Measurements from ENCODE around the gene GNAI2.
"Not testable (repeated sequence)": the region's sequence is repeated elsewhere in the genome, so short reads cannot be mapped to it uniquely, and the experiment has no call there.

The GNAI2 gene

GRCh38 chr3:50278123-50278879, 42.3 kb downstream of the GNAI2 start:
- DNase-seq (ENCODE audit: low read depth in 2 of 2), result no peak

GRCh38 chr3:50278880-50279224, 42.8 kb downstream of the GNAI2 start, which contains the start of gene LSMEM2:
TSS of gene LSMEM2 (plus strand) at chr3:50279087. CDS start at chr3:50279114, 27 bp downstream.
- no peak for DNase-seq (ENCODE audit: low read depth in 2 of 2)

- no peak for DNase-seq (ENCODE audit: low read depth in 2 of 2)
Measured at GRCh38 chr3:50279255-50280016, 43.4 kb downstream of the GNAI2 start.

GRCh38 chr3:50284121-50284520, 48.1 kb downstream of the GNAI2 start:
- DNase-seq (ENCODE audit: low read depth in 2 of 2), result not testable (repeated sequence)

- DNase-seq (ENCODE audit: low read depth in 2 of 2), result no peak
Measured at GRCh38 chr3:50286322-50287227, 50.6 kb downstream of the GNAI2 start.

- DNase-seq (ENCODE audit: low read depth in 2 of 2), result no peak
Measured at GRCh38 chr3:50287262-50287661, 51.3 kb downstream of the GNAI2 start.

GRCh38 chr3:50288387-50289007, 52.5 kb downstream of the GNAI2 start:
- DNase-seq (ENCODE audit: low read depth in 2 of 2), result no peak

- DNase-seq (ENCODE audit: low read depth in 2 of 2), result no peak
Measured at GRCh38 chr3:50289130-50289529, 53.1 kb downstream of the GNAI2 start.

GRCh38 chr3:50290161-50290641, 54.2 kb downstream of the GNAI2 start:
- no peak for DNase-seq (ENCODE audit: low read depth in 2 of 2)

- DNase-seq (ENCODE audit: low read depth in 2 of 2), result peak; percentile 77 to 85
Measured at GRCh38 chr3:50292159-50293078, 56.4 kb downstream of the GNAI2 start, which contains the start of gene IFRD2. TSS of gene IFRD2 (minus strand) at chr3:50292429. CDS start at chr3:50292274, 155 bp downstream.

GRCh38 chr3:50293079-50293801, 57.2 kb downstream of the GNAI2 start:
- no peak for DNase-seq (ENCODE audit: low read depth in 2 of 2)

- DNase-seq (ENCODE audit: low read depth in 2 of 2), result no peak
Measured at GRCh38 chr3:50294089-50294488, 58.1 kb downstream of the GNAI2 start.

- no peak for DNase-seq (ENCODE audit: low read depth in 2 of 2)
Measured at GRCh38 chr3:50294492-50295403, 58.7 kb downstream of the GNAI2 start.

- no peak for DNase-seq (ENCODE audit: low read depth in 2 of 2)
Measured at GRCh38 chr3:50295553-50296431, 59.8 kb downstream of the GNAI2 start.

GRCh38 chr3:50296721-50297383, 60.8 kb downstream of the GNAI2 start:
- DNase-seq (ENCODE audit: low read depth in 2 of 2), result no peak

- no peak for DNase-seq (ENCODE audit: low read depth in 2 of 2)
Measured at GRCh38 chr3:50297384-50297775, 61.4 kb downstream of the GNAI2 start.
